ENCODE data around the gene SCO2. TPM values are rescaled to one million over a fixed set of nuclear protein-coding genes. Genes with fewer than 3 reads are reported as not detected.

The SCO2 gene
- total RNA-seq, 4 donors from 2014 or later, result 1.5 to 10.7 (median 8.3) TPM

- TF ChIP-seq CTCF (IDR thresholded peaks at IDR 0.05; ENCODE audit: low read depth), result no peak
These were observed 6.2 kb downstream of the SCO2 start for GRCh38 chr22:50519151-50519550.

GRCh38 chr22:50518606-50519005 lies 6.8 kb downstream of the SCO2 start:
- no peak for TF ChIP-seq CTCF (IDR thresholded peaks at IDR 0.05; ENCODE audit: low read depth)

GRCh38 chr22:50517495-50518260 lies 7.7 kb downstream of the SCO2 start:
- TF ChIP-seq CTCF (IDR thresholded peaks at IDR 0.05; ENCODE audit: low read depth), result no peak

- TF ChIP-seq CTCF (IDR thresholded peaks at IDR 0.05; ENCODE audit: low read depth), result no peak
These were observed 8.5 kb downstream of the SCO2 start for GRCh38 chr22:50516891-50517290.

GRCh38 chr22:50516068-50516467 lies 9.3 kb downstream of the SCO2 start:
- TF ChIP-seq CTCF (IDR thresholded peaks at IDR 0.05; ENCODE audit: low read depth), result no peak

GRCh38 chr22:50513175-50513574 lies 12.2 kb downstream of the SCO2 start:
- TF ChIP-seq CTCF (IDR thresholded peaks at IDR 0.05; ENCODE audit: low read depth), result no peak

- TF ChIP-seq CTCF (IDR thresholded peaks at IDR 0.05; ENCODE audit: low read depth), result no peak
These were observed 16.5 kb downstream of the SCO2 start for GRCh38 chr22:50508897-50509296.

Data from subcutaneous adipose tissue (tissue), 4 donors.